ENCODE results near the gene KDM5C.

KDM5C gene

GRCh38 chrX:53224860-53225797 is at the start of gene KDM5C:
Gene KDM5C, minus strand, starts transcription at chrX:53225207. Its CDS starts 318 bp downstream, at chrX:53224889.
- peak; percentile 74 for FAIRE-seq

DNA sequence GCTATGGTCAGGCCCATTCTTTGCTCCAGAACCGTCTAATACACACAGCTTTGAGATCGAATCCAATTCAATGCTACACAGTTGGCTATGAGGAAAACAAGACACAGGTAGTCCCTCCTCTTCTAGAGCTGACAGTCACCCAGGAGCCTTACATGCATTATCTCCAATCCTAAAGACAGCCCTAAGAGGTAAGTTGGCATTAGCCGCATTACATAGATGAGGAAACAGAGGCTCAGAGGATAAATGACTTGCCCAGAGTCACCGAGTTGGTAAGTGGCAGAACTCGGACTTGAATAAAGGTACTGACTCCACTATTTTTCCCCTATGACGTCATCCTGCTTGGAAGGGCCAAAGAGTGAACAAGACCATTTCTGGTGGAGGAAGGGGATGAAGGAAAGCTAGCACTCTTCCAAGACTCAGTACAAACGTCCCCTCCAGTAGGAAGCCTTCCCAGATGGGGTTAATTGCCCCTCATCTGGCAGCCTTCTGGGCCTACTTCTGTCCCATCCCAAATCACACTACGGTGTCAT is 47.9 kb upstream of the KDM5C start:
- FAIRE-seq, result no peak

- no peak for FAIRE-seq
Measured at GRCh38 chrX:53269536-53270107, 44.6 kb upstream of the KDM5C start.

GRCh38 chrX:53268173-53268572 is 43.2 kb upstream of the KDM5C start:
- no peak for FAIRE-seq

- FAIRE-seq, result no peak
Measured at GRCh38 chrX:53266914-53267313, 41.9 kb upstream of the KDM5C start.

DNA sequence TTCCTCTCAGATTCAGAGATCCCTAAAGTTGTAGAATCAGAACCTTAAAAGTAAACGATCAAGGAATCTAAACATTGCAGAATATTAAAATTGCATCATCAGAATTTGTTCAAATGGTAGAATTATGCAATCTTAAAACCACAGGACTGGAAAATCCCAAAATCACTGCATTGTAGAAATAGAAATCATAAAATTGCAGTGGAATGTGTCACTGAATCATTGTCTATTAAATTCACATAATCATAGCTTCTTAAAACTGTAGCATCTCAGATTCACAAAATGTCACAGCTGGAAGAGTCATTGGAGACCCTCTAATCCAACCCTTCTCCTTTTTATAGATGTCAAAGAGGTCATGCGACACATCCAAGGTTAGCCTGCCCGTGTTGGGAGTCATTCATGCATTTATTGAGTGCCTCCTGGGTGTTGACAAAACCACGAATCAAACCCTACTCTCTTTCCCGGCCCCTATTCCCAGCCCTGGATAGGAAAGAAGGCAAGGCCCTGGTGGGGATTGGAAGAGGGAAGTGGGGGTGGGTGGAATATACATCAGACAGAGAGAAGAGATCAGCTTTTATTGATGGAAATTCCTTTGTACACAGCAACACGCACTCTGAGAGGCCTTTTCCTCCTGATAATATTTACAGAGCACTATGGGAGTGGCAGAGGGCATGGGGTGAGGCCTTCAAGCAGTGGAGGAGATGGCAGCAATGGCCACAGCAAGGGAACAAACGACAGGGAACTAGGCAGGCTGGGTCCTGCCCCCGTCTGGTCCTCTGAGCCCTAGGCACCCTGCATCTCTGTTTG is 41.0 kb upstream of the KDM5C start:
- FAIRE-seq, result no peak

GRCh38 chrX:53263597-53264094 is 38.6 kb upstream of the KDM5C start:
- no peak for FAIRE-seq

DNA sequence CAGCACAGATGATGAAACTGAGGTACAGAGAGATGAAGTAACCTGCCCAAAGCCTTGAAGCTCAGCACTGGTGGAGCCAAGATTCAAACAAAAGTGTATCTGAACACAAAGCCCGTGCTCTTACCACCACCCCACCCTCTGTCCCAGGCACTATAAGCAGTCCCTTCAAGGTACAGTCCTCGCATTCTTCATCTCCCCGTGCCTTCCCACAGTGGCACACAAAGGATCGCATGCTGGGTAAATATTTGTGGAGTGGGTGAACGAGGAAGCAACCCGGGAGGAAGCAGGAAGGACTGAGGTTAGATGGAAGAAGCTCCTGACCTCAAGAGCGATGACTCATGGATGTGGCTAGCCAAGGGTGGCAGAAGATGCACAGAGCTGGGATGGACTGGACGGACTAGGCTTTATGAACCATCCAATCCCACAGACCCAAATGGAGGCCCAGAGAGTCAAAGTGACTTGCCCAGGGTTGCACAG is 37.9 kb upstream of the KDM5C start:
- FAIRE-seq, result no peak

GRCh38 chrX:53262189-53262917 is 37.3 kb upstream of the KDM5C start:
- no peak for FAIRE-seq

GRCh38 chrX:53261355-53261972 is 36.5 kb upstream of the KDM5C start:
- FAIRE-seq, result no peak

DNA sequence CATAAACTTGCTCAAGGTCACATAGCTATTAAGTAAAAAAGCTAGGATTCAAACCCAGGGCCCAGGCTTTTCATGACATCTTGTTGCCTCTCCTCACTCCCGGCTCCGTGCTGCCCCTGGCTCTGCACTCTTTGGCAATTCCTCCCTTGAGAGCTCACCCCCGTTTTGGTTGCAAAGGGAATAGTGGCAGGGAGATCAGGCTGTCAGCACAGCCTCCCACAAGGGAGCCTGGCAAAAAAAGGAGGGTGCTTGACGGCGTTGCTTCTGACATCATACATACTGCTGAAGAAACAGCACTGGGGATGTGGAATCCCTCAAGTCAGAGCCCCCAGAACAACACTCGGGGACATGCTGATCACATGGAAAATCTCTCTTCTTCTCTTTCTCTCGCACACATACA is 35.8 kb upstream of the KDM5C start:
- no peak for FAIRE-seq

DNA sequence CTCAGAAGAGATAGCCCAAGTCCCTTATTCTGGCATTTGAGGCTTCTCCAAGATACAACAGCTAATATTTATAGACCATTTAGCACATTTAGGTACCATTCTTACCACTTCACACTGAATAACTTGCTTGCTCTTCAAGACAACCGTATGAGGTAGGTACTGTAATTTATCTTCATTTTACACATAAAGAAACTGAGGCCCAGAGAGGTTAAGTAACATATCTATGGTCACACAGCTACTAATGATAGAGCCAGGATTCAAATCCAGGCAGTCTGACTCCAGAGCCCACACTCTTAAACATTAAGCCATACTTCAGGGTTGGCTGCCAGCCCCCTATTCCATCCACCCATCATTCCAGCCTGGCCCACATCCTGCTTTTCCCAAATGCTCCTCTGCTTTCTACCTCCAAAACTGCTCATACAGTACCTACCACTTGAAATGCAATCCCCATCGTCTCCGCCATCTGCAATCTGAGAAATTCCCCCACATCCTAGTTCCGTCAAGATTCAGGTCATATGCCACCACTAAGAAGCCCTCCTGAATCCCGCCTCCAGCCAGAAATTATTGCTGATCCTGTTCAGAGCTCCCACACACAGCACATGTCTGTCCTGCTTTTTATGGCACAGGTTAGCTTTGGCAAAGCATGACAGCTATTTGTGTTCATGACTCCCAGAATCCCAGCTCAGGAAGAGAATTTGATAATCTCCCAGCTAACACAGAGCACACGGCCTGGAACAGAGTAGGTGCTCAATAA is 32.8 kb upstream of the KDM5C start:
- no peak for FAIRE-seq

GRCh38 chrX:53257166-53257565 is 32.2 kb upstream of the KDM5C start:
- FAIRE-seq, result no peak

DNA sequence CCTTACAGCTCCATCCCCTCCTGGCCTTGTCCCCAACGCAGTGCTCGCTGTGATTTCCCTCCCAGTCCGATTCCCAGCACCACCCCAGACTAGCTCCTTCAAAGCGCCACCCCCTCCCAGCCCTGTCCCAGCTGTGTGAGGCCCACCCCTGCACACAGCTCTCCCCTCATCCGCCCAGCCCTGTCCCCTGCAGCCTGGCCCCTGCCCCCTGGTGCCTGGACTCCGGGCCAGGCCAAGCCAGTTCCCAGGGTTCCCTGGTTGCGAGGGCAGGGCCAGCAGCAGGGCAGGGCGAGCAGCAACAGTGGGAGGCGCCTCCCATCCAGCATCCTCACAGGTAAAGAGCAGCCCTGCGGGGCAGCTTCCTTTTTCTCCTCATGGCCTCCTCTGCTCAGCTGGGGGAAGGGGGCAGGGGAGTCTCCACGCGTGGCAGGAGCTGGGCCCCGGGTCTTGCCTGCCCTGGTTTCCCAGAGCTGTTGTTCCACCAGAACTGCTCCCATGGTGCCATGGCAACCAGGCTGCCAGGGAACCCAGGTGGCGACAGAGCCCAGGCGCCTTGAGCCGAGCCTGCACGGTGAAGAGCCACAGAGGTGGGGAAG is 31.5 kb upstream of the KDM5C start:
- no peak for FAIRE-seq

DNA sequence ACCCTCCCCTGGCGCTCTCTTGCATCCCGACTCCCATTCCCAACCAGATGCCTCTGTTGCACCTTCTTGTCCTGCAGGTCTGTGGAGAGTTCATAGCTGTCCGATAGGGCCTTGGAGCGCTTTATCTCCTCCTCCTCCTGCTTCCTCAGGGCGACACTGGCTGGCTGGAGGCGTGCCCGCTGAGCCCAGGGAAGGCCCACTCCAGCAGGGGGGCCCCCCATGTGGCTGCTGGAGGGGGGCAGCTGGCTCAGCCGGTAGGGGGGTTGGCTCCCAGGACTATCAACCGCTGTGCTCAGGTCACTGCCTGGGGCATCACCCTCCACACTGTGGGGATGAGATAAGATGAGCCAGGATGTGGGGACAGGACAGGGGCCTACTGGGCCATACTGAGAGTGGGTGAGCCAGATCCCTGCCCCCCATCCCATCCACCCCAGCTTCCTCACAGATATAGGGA is 30.8 kb upstream of the KDM5C start:
- no peak for FAIRE-seq

DNA sequence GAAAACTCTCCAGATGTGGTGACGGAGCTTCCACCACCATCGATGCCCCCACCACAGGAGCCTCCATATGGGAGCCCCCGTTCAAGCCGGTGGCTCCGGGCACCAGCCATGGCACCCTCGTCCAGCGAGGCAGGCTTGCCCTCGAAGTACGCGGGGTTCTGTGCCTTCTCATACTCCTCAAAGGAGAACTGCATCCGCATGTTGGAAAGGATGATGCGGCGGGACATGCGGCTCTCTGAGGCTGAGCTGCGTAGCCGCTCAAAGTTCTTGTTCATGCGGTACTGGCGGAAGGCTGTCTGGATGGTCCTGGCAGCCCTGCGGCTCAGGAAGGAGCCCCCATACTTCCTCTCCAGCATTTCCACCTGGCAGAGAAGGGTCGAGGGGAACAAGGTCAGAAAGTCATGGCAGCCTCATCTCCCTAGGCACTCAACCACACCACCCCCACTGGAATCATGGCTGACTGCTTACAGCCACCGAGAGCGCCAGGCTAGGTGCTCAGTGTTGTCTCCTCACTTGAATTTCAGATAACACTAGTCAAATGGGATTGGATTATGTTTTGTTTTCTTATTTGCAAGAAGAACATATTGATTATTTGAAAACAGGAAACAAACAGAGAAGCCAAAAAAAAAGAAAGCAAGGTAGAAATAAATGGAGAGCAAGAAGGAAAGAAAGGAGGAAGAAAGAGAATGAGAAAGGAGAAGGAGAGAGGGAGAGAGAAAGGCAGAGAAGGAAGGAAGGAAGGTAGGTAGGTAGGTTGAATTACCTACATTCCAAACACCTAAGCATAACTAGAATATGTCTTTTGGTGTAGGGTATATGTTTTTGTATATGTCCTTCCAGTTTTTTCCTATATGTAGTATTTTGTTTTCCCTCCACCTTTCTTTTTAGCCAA is 29.8 kb upstream of the KDM5C start:
- no peak for FAIRE-seq

GRCh38 chrX:53253293-53254020 is 28.4 kb upstream of the KDM5C start:
- FAIRE-seq, result no peak

- no peak for FAIRE-seq
Measured at GRCh38 chrX:53251307-53251706, 26.3 kb upstream of the KDM5C start.

DNA sequence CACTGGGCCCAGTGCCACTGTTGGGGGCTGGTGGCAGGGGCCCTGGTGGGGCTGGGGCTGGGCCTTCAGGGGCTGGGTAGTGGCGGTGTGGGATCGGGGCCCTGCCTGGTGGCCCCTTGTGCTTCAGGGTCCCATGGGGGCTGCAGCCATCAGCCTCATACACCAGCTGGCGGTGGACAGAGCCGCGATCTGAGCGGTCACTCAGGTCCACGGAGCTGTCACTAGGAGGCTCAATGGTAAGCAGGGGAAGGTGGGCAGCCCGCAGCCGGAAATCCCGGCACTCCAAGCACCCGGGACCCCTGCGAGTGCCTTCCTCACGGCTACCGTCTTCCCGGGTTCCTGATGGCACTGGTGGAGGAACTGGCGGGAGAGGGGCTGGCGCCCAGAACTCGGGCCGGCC is 25.5 kb upstream of the KDM5C start:
- FAIRE-seq, result no peak

Data from G401.6 (cell line).